Mucosa of descending colon (tissue), 3 donors: ENCODE results near the gene MYO1H. TPM values are rescaled to one million over a fixed set of nuclear protein-coding genes. Genes with fewer than 3 reads are reported as not detected.
A peak's percentile ranks its signal among the peaks of the same experiment; 100 is the strongest.

Experiments used
- ATAC-seq: fragments of 200-7000 bp; cut with Tn5 transposase; one replicate; pipeline ENCODE4 v1.9.1; 2020; ENCODE audit warnings: mild to moderate bottlenecking, moderate library complexity
- DNase-seq, 3 donors: peaks; one replicate each; pipeline ENCODE4 v3.0.0-alpha.2; 2020
- H3K36me3 ChIP-seq: fragments of 200-600 bp; one replicate; pipeline ENCODE4 v1.8.0; 2021; ENCODE audit warnings: low read depth, mild to moderate bottlenecking
- H3K4me1 ChIP-seq: fragments of 200-600 bp; one replicate; pipeline ENCODE4 v1.8.0; 2021; ENCODE audit warnings: low read depth, mild to moderate bottlenecking
- H3K4me3 ChIP-seq: fragments of 200-600 bp; one replicate; pipeline ENCODE4 v1.8.0; 2021; ENCODE audit warnings: mild to moderate bottlenecking
- H3K9me3 ChIP-seq: fragments of 200-600 bp; one replicate; pipeline ENCODE4 v1.8.0; 2021; ENCODE audit warnings: mild to moderate bottlenecking
- CTCF ChIP-seq: fragments of 200-600 bp; IDR thresholded peaks from one replicate; pipeline ENCODE4 v1.8.0; 2022; ENCODE audit warnings: antibody characterized with exemption, mild to moderate bottlenecking
- intact Hi-C, 2 donors: fragments of 100-400 bp; cut with DNase I in 1 of 2; cut with micrococcal nuclease in 1 of 2; formaldehyde crosslinking; loops; one replicate each; pipeline versions ENCODE4 v1.11.0 to v1.11.1; 2022; cut with DNase I, micrococcal nuclease
- total RNA-seq, 3 donors: library from RNA; stranded (reverse); fragmentation: NEBNext Ultra II Directional in 2 of 3; extraction: Animal tissue kit (Norgen Biotek cat#: 25700) in 2 of 3; gene quantifications; one replicate each; pipeline versions ENCODE4 v1.2.1 to v1.2.4, GENCODE V29; 2021 to 2023
- donor health status: DM: no; HTN: no; CAD: no; lungs with moderate emphysema.
- donor health status: DM: no; HTN: no; CAD: no.
- donor health status: DM: no; HTN: yes; CAD: no.

Gene MYO1H
- total RNA-seq, 3 donors from 2014 or later, result 0.41 TPM; not detected in 2

DNA sequence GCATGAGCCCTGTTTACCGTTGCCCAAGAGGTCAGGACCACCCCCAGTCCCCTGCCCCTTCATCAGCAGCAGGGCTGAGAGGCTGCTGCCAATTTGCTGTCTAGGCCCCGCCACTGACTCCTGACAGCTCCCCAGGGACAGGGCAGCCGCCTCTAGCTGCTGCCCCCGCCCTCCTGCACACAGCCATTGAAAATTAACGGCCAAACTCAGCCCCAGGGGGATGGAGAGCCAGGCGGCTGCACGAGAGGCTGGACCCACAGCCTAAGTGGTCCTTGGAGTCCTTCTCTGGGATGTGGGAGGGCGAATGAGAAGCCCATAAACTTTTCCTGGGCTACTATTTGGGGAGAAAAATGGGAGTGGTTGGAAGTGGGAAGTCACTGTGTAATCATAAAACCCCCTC, 43.2 kb upstream of the MYO1H start:
- no peaks in the 10 kb centered on the region for H3K9me3 ChIP-seq
- ATAC-seq, result no peak
- TF ChIP-seq CTCF, result no peak
- no peaks in the 10 kb centered on the region for H3K36me3 ChIP-seq
- peaks cover 9% of the 10 kb centered on the region for H3K4me1 ChIP-seq
- H3K4me3 ChIP-seq, result no peak overlapping the region
- intact Hi-C loops, result no loop called here
- no peak for DNase-seq

DNA sequence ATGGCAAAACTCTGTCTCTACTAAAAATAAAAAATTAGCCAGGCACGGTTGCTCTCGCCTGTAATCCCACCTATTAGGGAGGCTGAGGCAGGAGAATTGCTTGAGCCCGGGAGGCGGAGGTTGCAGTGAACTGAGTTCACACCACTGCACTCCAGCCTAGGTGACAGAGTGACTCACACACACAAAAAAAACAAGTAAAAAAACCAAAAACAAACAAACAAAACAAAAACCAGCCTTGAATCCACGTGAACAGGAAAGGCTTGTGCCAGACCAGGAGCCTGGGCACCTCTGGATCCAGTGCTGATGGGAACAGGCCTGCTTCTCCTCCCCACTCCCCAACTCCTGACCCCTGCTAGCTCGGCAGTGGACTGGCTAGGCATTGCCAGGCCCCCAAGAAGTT, 42.2 kb upstream of the MYO1H start:
- TF ChIP-seq CTCF, result no peak
- H3K4me3 ChIP-seq, result no peak overlapping the region
- DNase-seq, result no peak
- no peaks in the 10 kb centered on the region for H3K9me3 ChIP-seq
- H3K4me1 ChIP-seq, result peaks cover 16% of the 10 kb centered on the region
- ATAC-seq, result no peak
- intact Hi-C loops, result no loop called here
- H3K36me3 ChIP-seq, result no peaks in the 10 kb centered on the region

DNA sequence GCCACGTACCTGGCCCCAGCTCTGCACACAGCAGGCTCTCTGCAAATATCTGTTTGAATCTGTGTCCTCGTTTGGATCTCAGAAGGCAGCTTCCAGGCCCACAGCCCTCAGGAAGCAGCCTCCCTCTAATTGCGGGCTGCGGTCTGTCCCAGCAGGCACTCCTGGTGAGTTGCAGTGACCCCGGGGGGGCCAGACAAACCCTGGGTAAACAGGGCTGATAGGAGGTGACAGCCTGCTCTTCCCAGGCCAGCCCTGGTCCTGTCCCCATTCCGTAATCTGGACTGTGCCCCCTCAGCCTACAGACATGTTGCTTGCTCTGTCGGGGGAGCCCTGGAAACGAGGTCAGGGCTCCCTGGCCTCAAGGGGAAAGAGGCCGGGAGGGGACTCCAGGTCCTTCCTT, 40.6 kb upstream of the MYO1H start:
- intact Hi-C loops, result no loop called here
- Histone ChIP-seq H3K4me3 (no peak overlapping the region), H3K4me1 (peaks cover 16% of the 10 kb centered on the region), H3K9me3 (no peaks in the 10 kb centered on the region), H3K36me3 (no peaks in the 10 kb centered on the region)
- TF ChIP-seq CTCF, result no peak
- DNase-seq, result no peak
- ATAC-seq, result no peak

GRCh38 chr12:109308534-109309380, 38.9 kb upstream of the MYO1H start, which contains the start of gene FOXN4:
Gene FOXN4, minus strand, starts transcription at chr12:109309284. Its CDS starts 963 bp downstream, at chr12:109308321.
- no peaks in the 10 kb centered on the region for H3K36me3 ChIP-seq
- intact Hi-C loops, result no loop called here
- TF ChIP-seq CTCF, result no peak
- ATAC-seq (no peak), DNase-seq (no peak)
- no peak within 1 kb of the TSS for H3K4me3 ChIP-seq
- peaks cover 16% of the 10 kb centered on the region for H3K4me1 ChIP-seq
- no peaks in the 10 kb centered on the region for H3K9me3 ChIP-seq

GRCh38 chr12:109309381-109310246, 38.1 kb upstream of the MYO1H start:
- H3K4me1 ChIP-seq, result peaks cover 16% of the 10 kb centered on the region
- TF ChIP-seq CTCF, result no peak
- no peak for DNase-seq
- peak; percentile 43 for ATAC-seq
- intact Hi-C loops, result no loop called here
- H3K36me3 ChIP-seq, result no peaks in the 10 kb centered on the region
- no peaks in the 10 kb centered on the region for H3K9me3 ChIP-seq
- H3K4me3 ChIP-seq, result no peak overlapping the region
